ENCODE results near the gene TNRC6B.

DNA sequence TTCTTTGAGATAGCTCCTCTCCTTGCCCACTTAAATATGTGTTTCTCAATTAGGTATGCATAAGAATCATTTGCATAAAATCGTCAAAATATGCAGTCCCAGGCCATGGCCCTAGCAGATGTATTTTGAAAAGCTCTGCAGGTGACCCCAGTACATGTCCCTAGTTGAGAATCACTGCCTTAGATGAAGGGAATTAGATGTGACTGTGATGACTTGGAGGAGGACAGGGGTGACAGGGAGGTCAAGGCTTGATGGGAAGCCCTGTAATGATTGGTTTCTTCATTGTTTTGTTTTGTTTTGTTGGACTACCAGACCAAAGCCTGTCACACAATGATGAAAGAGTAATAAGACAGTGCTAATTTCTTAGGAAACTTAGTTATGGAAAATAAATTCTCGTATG is 74.4 kb downstream of the TNRC6B start:
- no peak for TF ChIP-seq GATA2 (IDR thresholded peaks at IDR 0.05; ENCODE audit: low read depth, low read length)
- TF ChIP-seq GATA3 (IDR thresholded peaks at IDR 0.05; ENCODE audit: low read depth, low read length), result no peak
